Measurements from ENCODE around the gene GPR146. TPM values are rescaled to one million over a fixed set of nuclear protein-coding genes. Genes with fewer than 3 reads are reported as not detected.
A peak's percentile ranks its signal among the peaks of the same experiment; 100 is the strongest.

Gene GPR146
- total RNA-seq, 4 donors from 2014 or later = 8.7 to 49.4 (median 32.7) TPM

DNA sequence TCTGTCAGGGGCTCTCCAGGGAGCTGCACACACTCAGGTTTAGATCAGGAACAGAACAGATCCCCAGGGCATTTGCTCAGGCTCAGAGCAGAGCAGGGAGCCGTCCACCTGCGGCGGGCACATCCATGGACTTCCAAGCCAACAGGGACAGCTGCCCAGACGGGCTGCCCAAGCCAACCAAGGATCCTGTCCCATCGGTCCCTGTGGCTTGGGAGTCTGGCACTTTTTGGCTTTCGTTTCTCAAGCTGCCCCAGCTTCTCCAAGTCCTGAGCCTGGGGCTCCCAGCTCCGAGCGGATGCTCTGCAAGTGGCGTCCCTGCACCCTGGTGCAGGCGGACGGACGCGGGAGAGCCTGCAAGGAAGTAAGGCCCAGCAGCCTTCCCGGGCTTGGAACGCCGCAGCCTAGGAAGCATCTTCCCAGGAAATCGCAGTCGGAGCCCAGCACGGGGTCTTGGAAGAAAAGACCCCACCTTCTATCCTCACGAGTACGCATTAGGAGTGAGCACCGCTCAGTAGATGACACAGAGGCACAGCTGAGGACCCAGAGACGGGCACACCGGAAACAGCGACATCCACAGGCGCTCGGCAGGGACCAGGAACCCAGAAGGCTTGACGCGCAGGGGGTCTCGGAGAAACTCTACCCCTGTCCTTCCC is 6.0 kb downstream of the GPR146 start:
- Histone ChIP-seq H3K4me3 (replicated peaks in 1 of 3) (no peak overlapping the region), H3K27me3 (no peaks in the 10 kb centered on the region), H3K36me3 (no peaks in the 10 kb centered on the region), H3K4me1 (peaks cover 54 to 94% of the 10 kb centered on the region in 2 donors), H3K27ac (peak overlapping the region in 1 of 3 donors; percentile 81), H3K9me3 (no peaks in the 10 kb centered on the region)
- TF ChIP-seq, protein P1, sequence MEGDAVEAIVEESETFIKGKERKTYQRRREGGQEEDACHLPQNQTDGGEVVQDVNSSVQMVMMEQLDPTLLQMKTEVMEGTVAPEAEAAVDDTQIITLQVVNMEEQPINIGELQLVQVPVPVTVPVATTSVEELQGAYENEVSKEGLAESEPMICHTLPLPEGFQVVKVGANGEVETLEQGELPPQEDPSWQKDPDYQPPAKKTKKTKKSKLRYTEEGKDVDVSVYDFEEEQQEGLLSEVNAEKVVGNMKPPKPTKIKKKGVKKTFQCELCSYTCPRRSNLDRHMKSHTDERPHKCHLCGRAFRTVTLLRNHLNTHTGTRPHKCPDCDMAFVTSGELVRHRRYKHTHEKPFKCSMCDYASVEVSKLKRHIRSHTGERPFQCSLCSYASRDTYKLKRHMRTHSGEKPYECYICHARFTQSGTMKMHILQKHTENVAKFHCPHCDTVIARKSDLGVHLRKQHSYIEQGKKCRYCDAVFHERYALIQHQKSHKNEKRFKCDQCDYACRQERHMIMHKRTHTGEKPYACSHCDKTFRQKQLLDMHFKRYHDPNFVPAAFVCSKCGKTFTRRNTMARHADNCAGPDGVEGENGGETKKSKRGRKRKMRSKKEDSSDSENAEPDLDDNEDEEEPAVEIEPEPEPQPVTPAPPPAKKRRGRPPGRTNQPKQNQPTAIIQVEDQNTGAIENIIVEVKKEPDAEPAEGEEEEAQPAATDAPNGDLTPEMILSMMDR (IDR thresholded peaks at IDR 0.05) = no peak
- DNase-seq = no peak
- WGBS, 2 donors = 95 to 97% methylated on average over 21 to 27 of the region's 30 CpGs
- intact Hi-C loops (cut with DNase I) = no loop called here

- Histone ChIP-seq H3K4me1 (peaks cover 55 to 94% of the 10 kb centered on the region in 2 donors), H3K36me3 (no peaks in the 10 kb centered on the region), H3K27ac (peak overlapping the region; percentile 61 to 81 (median 66)), H3K9me3 (no peaks in the 10 kb centered on the region), H3K4me3 (replicated peaks in 1 of 3) (no peak overlapping the region), H3K27me3 (no peaks in the 10 kb centered on the region)
- TF ChIP-seq POLR2A (IDR thresholded peaks at IDR 0.05) = no peak
- TF ChIP-seq, protein P1 (IDR thresholded peaks at IDR 0.05) = no peak
- 68 to 83% methylated on average over 10 to 16 of the region's 22 CpGs for WGBS, 2 donors
- DNase-seq = no peak
- intact Hi-C loops (cut with DNase I) = no loop called here
Measured at GRCh38 chr7:1050956-1051690, 6.8 kb downstream of the GPR146 start.

DNA sequence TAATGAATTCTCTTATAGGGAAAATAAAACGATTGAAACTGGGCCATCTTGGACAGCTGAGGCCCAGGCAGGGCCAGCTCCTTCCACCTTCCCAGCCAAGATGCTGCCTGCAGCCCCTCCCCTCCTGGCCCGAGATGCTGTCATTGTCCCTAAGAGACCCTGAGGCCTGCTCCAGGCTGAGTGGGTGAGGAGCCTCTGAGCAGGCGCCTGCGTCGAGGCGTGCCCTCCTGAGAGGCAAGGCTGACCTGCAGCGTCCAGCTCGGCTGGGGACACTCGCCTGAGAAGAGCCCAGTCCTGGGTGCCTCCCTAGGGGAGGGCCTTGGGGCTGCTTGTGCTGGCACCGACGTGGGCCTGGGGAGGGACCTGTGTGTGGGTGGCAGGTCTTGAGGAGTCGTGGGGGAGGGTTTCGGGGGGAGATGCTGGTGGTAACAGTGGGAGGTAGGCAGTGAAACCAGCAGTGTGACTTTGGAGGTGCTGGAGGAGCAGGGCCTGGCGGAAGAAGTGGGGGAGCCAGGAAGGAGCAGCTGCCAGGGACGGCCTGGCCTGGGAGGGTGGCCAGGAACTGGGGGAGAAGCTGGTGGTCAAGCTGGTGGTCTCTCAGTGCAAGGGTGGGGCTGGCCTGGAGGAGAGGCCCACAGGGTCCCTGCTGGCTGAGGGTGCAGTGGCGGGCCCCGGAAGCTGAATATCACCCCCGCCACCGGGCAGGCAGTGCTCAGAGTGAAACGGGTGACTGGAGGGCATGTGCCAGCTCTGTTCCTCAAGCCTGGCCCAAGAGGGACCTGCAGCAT is 7.9 kb downstream of the GPR146 start:
- peaks cover 46 to 83% of the 10 kb centered on the region in 2 donors for H3K4me1 ChIP-seq
- no peaks in the 10 kb centered on the region for H3K36me3 ChIP-seq
- intact Hi-C loops (cut with DNase I) = no loop called here
- DNase-seq = peak; percentile 76 to 82
- WGBS, 2 donors = 40 to 43% methylated on average over 10 to 17 of the region's 20 CpGs
- H3K4me3 ChIP-seq (replicated peaks in 1 of 3) = no peak overlapping the region
- H3K27me3 ChIP-seq = no peaks in the 10 kb centered on the region
- H3K27ac ChIP-seq = peak overlapping the region; percentile 61 to 81 (median 66)
- no peaks in the 10 kb centered on the region for H3K9me3 ChIP-seq
- no peak for TF ChIP-seq POLR2A (IDR thresholded peaks at IDR 0.05)
- TF ChIP-seq, protein P1 (IDR thresholded peaks at IDR 0.05) = no peak

- 58 to 84% methylated on average over 7 to 14 of the region's 17 CpGs for WGBS, 2 donors
- Histone ChIP-seq H3K36me3 (no peaks in the 10 kb centered on the region), H3K4me1 (peaks cover 41 to 76% of the 10 kb centered on the region in 2 donors), H3K27me3 (no peaks in the 10 kb centered on the region), H3K27ac (peak overlapping the region; percentile 61 to 81 (median 66)), H3K9me3 (no peaks in the 10 kb centered on the region), H3K4me3 (replicated peaks in 1 of 3) (no peak overlapping the region)
- intact Hi-C loops (cut with DNase I) = no loop called here
- peak; percentile 24 to 30 for DNase-seq
- TF ChIP-seq, protein P1 (IDR thresholded peaks at IDR 0.05) = no peak
- TF ChIP-seq POLR2A (IDR thresholded peaks at IDR 0.05) = no peak
Measured at GRCh38 chr7:1053002-1053411, 8.7 kb downstream of the GPR146 start.

Measured in thyroid gland (tissue), 4 donors.